ENCODE data around the gene PROCA1.
"Not testable (repeated sequence)": the region's sequence is repeated elsewhere in the genome, so short reads cannot be mapped to it uniquely, and the experiment has no call there.

PROCA1 gene

DNA sequence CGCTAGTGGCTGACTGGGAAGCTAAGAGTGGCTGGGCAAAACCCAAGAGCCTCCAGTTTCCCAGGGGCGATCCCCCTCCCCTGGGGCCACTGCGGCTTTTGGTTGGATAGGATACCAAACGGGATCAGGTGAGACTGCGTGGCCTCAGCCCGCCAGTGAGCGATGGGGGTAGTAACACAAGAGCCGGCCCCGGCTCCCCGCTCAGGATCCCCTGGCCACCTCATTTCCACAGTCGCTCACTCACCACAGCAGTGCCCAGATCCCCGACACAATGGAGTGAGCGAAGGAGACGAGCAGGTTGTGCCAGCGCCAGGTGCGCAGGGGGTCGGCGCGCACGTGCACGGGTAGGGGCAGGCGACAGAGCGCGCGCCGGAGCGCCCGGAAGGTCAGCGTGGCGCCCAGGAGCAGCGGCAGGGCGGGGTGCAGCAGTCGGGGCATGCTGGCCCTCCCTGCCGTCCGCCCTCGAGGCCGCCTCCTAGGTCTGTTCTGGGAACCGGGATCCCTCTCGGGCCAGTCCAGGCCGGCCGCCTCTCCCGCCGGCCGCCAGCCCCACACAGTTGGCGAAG is 14.1 kb upstream of the PROCA1 start:
- H3K9me3 ChIP-seq (ENCODE audit: low read length): no peaks in the 10 kb centered on the region
- no peak overlapping the region for H2AFZ ChIP-seq (ENCODE audit: low read depth, low read length)
- H3K27me3 ChIP-seq (ENCODE audit: insufficient read depth, low read length): no peaks in the 10 kb centered on the region
- H3K4me1 ChIP-seq (ENCODE audit: insufficient read depth, low read length): peaks cover 58% of the 10 kb centered on the region
- H3K4me3 ChIP-seq (ENCODE audit: low read length): peak overlapping the region; percentile 93
- H3K36me3 ChIP-seq (ENCODE audit: insufficient read depth, low read length): peaks cover 34% of the 10 kb centered on the region

DNA sequence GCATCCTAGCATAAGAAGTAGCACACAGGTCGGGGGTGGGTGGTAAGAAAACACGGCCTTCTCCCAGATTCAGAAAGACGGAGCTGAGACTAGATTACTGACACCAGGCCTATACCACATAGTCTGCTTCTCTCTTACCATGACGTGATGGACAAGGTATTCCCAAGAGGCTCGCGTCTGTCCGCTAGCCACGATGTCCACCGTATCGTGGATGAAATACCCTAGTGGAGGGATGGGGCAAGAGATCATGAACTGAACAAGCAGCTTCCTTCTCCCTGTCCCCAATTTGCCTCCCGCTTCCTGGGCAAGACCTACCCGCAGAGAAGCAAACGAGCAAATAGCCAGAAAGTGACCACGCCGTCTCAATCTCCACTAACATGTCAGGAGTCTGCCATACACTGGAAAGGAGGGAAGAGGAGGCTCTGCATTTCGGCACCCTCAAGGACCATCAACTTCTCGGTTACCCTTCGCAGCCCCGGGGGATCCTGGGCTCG is 13.5 kb upstream of the PROCA1 start:
- Histone ChIP-seq H2AFZ (ENCODE audit: low read depth, low read length) (no peak overlapping the region), H3K4me3 (ENCODE audit: low read length) (peak overlapping the region; percentile 93), H3K36me3 (ENCODE audit: insufficient read depth, low read length) (peaks cover 34% of the 10 kb centered on the region), H3K4me1 (ENCODE audit: insufficient read depth, low read length) (peaks cover 59% of the 10 kb centered on the region), H3K27me3 (ENCODE audit: insufficient read depth, low read length) (no peaks in the 10 kb centered on the region), H3K9me3 (ENCODE audit: low read length) (no peaks in the 10 kb centered on the region)

DNA sequence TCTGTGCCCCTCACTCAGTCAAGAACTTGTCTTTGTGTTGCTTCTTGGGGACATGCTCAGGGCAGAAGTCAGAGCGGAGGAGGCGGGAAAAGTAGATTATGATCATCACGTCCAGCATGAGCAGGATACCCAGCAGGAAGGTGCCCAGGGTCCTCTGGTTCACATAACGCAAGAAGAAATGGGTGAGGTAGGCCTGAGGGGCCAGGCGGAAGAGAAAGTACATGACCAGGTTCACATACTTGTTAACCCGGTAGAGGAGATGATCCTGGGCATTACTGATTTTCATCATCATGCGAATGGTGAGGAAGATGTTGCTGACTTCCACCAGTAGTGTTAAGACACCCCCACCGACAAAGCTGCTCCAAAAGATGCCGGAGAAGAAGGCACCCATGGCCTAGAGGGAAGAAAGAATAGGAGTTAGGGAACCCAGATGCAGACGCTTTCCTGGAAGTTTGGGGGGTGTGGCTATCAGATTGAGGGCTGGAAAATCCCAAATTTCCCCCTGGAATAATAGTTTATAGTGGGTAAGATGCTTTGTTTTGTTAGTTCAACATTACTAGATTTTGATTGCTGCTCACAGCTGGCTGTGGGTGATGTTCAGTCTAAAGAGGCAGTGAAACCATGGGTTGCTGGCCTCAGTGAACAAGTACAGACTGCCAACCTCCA is 12.9 kb upstream of the PROCA1 start:
- peaks cover 59% of the 10 kb centered on the region for H3K4me1 ChIP-seq (ENCODE audit: insufficient read depth, low read length)
- H3K9me3 ChIP-seq (ENCODE audit: low read length): no peaks in the 10 kb centered on the region
- peaks cover 34% of the 10 kb centered on the region for H3K36me3 ChIP-seq (ENCODE audit: insufficient read depth, low read length)
- no peak overlapping the region for H2AFZ ChIP-seq (ENCODE audit: low read depth, low read length)
- H3K27me3 ChIP-seq (ENCODE audit: insufficient read depth, low read length): no peaks in the 10 kb centered on the region
- H3K4me3 ChIP-seq (ENCODE audit: low read length): peak overlapping the region; percentile 93

DNA sequence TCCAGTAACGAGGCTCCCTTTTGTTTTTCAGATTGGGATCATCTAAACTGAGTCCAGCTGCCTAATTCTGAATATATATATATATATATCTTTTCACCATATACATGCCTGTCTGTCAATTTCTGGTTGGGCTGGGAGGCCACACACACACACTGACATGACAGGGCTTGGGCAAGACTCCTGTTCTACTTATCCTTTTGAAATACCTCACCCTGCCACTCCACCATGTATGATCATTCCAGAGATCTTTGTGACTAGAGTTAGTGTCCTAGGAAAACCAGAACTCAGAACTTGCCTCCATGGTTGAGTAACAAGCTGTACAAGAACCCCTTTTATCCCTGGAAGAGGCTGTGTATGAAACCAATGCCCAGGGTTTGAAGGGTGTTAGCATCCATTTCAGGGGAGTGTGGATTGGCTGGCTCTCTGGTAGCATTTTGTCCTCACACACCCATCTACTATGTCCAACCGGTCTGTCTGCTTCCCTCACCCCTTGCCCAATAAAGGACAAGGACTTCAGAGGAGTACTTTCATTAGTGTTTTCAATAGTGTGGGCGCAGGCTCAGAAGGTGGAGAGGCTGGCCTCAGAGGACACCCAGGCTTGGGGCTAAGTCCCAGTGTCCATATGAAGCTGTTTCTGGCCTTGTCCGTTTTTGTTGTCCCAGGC is 12.3 kb upstream of the PROCA1 start:
- H3K4me1 ChIP-seq (ENCODE audit: insufficient read depth, low read length): peaks cover 60% of the 10 kb centered on the region
- peaks cover 34% of the 10 kb centered on the region for H3K36me3 ChIP-seq (ENCODE audit: insufficient read depth, low read length)
- not testable (repeated sequence) for H3K27me3 ChIP-seq (ENCODE audit: insufficient read depth, low read length); H3K9me3 ChIP-seq (ENCODE audit: low read length); H3K4me3 ChIP-seq (ENCODE audit: low read length); H2AFZ ChIP-seq (ENCODE audit: low read depth, low read length)

DNA sequence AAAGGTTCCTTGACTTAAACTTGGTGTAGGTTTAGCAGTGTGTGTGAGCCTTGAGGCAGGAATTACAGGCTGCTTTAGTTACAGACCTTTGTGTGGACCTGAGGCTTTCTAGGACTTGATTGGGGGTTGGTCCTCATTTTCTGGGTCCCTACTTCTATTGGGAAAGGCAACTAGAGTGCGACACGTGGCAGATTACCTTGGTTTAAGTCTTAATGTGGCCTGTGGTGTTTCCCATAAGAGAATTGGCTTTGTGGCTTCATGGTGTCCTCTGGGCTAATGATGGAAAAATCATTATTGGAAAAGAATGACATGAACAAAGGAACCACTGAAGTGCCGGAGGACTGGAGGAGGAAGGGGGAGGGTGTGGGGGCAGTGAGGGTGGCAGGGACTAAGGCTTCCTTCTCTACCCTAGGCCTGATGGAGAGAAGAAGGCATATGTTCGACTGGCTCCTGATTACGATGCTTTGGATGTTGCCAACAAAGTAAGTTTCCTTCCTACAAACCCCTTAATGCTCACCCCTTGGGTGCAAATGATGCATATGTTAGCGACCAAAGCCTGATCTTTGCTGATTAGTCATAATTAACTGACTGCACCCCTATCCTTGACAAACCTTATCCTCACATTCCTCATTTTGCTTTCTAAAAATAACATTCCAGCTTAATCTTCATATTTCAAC is 11.6 kb upstream of the PROCA1 start:
- Histone ChIP-seq H3K4me3 (ENCODE audit: low read length) (no peak overlapping the region), H3K9me3 (ENCODE audit: low read length) (no peaks in the 10 kb centered on the region), H3K36me3 (ENCODE audit: insufficient read depth, low read length) (peaks cover 34% of the 10 kb centered on the region), H2AFZ (ENCODE audit: low read depth, low read length) (no peak overlapping the region), H3K27me3 (ENCODE audit: insufficient read depth, low read length) (no peaks in the 10 kb centered on the region), H3K4me1 (ENCODE audit: insufficient read depth, low read length) (peaks cover 67% of the 10 kb centered on the region)

DNA sequence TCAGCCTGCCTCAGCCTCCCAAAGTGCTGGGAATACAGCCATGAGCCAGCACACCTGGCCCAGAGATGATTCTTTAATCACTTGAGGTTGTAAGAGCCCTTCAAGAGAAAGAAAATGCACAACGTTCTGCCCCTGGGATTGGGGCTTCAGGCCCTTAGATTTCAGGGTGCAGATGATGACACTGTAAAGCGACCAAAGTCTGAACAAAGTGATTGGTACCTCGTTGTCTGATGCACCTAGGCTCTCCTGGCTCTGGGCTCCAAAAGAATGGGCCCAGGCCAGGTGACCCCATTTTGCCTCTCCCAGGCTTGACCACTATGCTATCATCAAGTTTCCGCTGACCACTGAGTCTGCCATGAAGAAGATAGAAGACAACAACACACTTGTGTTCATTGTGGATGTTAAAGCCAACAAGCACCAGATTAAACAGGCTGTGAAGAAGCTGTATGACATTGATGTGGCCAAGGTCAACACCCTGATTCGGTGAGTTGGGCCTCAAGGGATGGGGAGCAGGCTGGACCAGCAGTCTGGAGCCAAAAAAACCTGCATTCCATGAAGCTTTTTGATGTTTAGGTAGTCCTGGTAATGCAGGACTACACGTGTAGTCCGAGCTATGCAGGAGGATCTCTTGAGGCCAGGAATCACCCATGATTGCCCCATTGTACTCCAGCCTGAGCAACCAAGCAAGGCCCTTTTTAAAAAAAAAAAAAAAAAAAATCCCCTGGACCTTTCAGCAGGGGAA is 10.9 kb upstream of the PROCA1 start:
- Histone ChIP-seq H3K27me3 (ENCODE audit: insufficient read depth, low read length) (no peaks in the 10 kb centered on the region), H3K4me3 (ENCODE audit: low read length) (no peak overlapping the region), H3K9me3 (ENCODE audit: low read length) (no peaks in the 10 kb centered on the region), H2AFZ (ENCODE audit: low read depth, low read length) (no peak overlapping the region), H3K36me3 (ENCODE audit: insufficient read depth, low read length) (peaks cover 34% of the 10 kb centered on the region), H3K4me1 (ENCODE audit: insufficient read depth, low read length) (peaks cover 64% of the 10 kb centered on the region)

DNA sequence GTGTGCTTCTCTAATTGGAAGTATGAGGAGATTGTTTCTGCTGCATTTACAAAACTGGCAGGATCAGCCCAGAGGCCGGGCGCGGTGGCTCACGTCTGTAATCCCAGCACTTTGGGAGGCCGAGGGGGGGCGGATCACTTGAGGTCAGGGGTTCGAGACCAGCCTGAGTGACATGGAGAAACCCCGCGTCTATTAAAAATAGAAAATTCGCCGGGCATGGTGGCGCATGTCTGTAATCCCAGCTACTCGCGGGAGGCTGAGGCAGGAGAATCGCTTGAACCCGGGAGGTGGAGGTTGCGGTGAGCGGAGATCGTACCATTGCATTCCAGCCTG is 9.3 kb upstream of the PROCA1 start:
- Histone ChIP-seq H3K4me3 (ENCODE audit: low read length) (peak overlapping the region; percentile 77), H3K36me3 (ENCODE audit: insufficient read depth, low read length) (peaks cover 36% of the 10 kb centered on the region), H3K4me1 (ENCODE audit: insufficient read depth, low read length) (peaks cover 68% of the 10 kb centered on the region)
- H3K9me3 ChIP-seq (ENCODE audit: low read length); H3K27me3 ChIP-seq (ENCODE audit: insufficient read depth, low read length); H2AFZ ChIP-seq (ENCODE audit: low read depth, low read length): not testable (repeated sequence)

DNA sequence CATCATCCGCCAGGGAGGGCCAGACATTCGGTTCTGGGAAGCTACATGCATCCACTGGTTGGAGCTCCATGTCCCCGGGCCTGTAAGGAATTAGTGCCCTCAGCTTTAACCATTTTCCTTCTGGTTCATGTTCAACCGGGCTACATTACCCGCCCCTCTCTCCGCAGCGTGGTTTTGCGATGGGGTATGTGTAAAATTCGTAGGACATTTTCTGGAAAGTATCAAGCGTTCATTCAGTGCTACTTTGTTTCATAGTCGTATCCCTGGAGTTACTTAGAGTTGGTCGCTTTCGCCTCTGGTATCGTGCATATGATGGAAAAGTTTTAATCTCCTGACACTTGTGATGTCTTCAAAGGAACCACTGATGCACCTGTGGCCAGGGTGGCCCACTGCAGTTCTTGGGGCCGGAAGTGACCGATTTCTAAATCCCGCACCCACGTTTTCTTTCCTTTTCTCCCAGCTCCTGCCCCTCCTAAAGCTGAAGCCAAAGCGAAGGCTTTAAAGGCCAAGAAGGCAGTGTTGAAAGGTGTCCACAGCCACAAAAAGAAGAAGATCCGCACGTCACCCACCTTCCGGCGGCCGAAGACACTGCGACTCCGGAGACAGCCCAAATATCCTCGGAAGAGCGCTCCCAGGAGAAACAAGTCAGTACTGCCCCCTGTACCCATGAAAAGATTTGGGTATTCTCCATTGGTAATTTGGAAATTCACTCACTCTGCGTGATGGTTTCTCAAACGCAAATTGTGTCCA is 8.7 kb upstream of the PROCA1 start:
- peak overlapping the region; percentile 77 for H3K4me3 ChIP-seq (ENCODE audit: low read length)
- peaks cover 70% of the 10 kb centered on the region for H3K4me1 ChIP-seq (ENCODE audit: insufficient read depth, low read length)

DNA sequence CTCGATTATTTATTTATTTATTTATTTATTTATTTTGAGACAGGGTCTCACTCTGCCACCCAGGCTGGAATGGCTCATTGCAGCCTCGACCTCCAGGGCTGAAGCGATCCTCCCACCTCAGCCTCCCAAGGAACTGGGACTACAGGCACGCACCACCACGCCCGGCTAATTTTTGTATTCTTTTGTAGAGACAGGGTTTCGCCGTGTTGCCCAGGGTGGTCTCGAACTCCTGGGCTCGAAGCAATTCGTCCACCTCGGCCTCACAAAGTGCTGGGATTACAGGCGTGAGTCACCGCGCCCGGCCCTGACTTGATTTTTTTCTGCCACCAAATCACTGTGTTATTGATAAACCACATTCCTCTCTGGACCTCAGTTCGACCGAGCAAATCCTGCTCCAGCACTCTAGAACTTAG is 7.3 kb upstream of the PROCA1 start:
- H3K27me3 ChIP-seq (ENCODE audit: insufficient read depth, low read length): no peaks in the 10 kb centered on the region
- peak overlapping the region; percentile 86 for H3K4me3 ChIP-seq (ENCODE audit: low read length)
- H2AFZ ChIP-seq (ENCODE audit: low read depth, low read length): peak overlapping the region; percentile 32
- peaks cover 56% of the 10 kb centered on the region for H3K4me1 ChIP-seq (ENCODE audit: insufficient read depth, low read length)
- peaks cover 49% of the 10 kb centered on the region for H3K36me3 ChIP-seq (ENCODE audit: insufficient read depth, low read length)
- H3K9me3 ChIP-seq (ENCODE audit: low read length): no peaks in the 10 kb centered on the region

More for the DNA sequence above, 8.7 kb upstream of the PROCA1 start:
- peaks cover 42% of the 10 kb centered on the region for H3K36me3 ChIP-seq (ENCODE audit: insufficient read depth, low read length)
- no peaks in the 10 kb centered on the region for H3K9me3 ChIP-seq (ENCODE audit: low read length)
- no peak overlapping the region for H2AFZ ChIP-seq (ENCODE audit: low read depth, low read length)
- no peaks in the 10 kb centered on the region for H3K27me3 ChIP-seq (ENCODE audit: insufficient read depth, low read length)

DNA sequence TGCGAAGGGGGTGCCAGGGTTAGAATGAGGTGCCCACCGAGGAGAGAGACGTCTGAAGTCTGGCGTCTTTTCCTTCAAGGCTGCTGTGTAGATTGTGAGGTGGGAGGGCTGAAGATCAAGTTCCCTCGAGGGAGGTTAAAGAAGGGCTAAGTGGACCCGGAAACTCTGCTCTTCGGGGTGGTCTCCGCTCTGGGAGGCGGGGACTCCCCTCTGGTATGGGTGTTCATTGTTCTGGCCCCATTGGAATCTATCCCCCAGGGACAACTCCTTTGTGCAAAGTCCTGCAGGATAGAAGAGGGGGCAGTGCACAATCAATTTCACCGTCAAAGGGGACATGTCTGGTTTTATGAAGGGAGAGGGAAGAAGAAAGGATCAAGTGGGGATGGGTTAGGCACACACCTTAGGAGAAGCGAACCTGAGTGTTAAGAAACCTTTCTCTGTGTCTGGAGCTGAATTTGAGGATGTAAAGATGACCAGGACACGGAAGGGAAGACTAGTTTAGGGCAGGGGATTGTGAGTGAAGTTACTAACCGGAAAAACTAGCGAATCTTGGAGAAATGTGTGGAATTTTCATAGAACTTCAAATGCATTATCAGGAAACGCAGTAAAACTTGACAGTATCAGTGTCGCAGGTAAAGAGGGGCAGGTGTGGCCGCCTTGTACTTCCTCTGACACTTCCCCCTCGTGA is 6.8 kb upstream of the PROCA1 start:
- Histone ChIP-seq H2AFZ (ENCODE audit: low read depth, low read length) (no peak overlapping the region), H3K36me3 (ENCODE audit: insufficient read depth, low read length) (peaks cover 48% of the 10 kb centered on the region)

DNA sequence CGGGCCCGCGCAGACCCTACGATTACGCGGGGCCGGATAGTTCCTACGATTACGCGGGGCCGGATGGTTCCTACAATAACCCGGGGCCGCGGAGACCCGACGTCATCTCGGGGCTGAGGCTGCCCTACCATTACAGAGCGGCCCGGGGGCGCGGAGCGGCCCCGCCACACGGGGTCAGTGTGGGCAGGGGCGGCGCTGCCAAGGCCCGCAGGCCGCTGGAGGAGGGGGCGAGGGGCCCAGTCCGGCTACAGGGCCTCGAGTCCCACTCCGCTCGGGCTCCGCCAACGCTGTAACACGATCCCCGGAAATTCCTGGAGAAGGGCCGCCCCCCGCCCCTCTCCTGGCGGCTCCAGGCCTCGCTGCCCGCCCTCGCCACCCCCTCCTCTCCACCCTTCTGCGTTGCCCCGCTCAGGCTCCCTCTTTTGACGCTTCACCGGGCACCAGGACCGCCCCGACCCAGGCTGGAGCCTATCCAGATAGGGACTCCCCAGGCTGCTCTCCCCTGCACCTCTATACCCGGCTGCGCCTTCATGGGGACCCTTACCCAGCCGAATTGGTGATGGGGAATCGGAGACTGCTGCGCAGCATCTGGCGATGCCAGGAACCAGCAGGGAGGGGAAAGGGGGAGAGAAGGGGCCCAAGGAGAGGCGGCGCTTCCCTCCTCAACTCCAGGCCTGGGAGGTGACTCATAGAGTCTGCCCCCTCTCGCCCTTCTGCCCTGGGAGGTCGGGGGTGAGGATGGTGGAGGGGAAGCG is 6.1 kb upstream of the PROCA1 start, which contains the start of gene RAB34:
TSS of gene RAB34 (minus strand) at position 291 of the 755 bp plus-strand sequence. CDS start 602 bp downstream, outside the sequence.
- no peaks in the 10 kb centered on the region for H3K27me3 ChIP-seq (ENCODE audit: insufficient read depth, low read length)
- H3K36me3 ChIP-seq (ENCODE audit: insufficient read depth, low read length): peaks cover 43% of the 10 kb centered on the region
- peak within 1 kb of the TSS; percentile 86 for H3K4me3 ChIP-seq (ENCODE audit: low read length)
- H3K9me3 ChIP-seq (ENCODE audit: low read length): no peaks in the 10 kb centered on the region
- H3K4me1 ChIP-seq (ENCODE audit: insufficient read depth, low read length): peaks cover 47% of the 10 kb centered on the region
- peak within 1 kb of the TSS; percentile 78 for H2AFZ ChIP-seq (ENCODE audit: low read depth, low read length)

More for the DNA sequence above, 6.8 kb upstream of the PROCA1 start:
- Histone ChIP-seq H3K9me3 (ENCODE audit: low read length) (no peaks in the 10 kb centered on the region), H3K4me1 (ENCODE audit: insufficient read depth, low read length) (peaks cover 54% of the 10 kb centered on the region), H3K4me3 (ENCODE audit: low read length) (peak overlapping the region; percentile 86), H3K27me3 (ENCODE audit: insufficient read depth, low read length) (no peaks in the 10 kb centered on the region)
